Neural cell (in vitro differentiated cells): ENCODE data around the gene ANKS1B.

Experiments
- CTCF ChIP-seq: fragments of 450-650 bp; IDR thresholded peaks from 2 replicates; pipeline ENCODE4 v1.5.1; 2014; ENCODE audit warnings: antibody characterized with exemption, mild to moderate bottlenecking, moderate library complexity; ENCODE audit not compliant: poor library complexity, severe bottlenecking
- EP300 ChIP-seq: fragments of 450-650 bp; conservative IDR thresholded peaks from 2 replicates; pipeline ENCODE4 v1.6.1; 2014; ENCODE audit warnings: antibody characterized with exemption, mild to moderate bottlenecking, moderate library complexity; ENCODE audit not compliant: poor library complexity, severe bottlenecking
- POLR2AphosphoS5 ChIP-seq: IDR thresholded peaks from 2 replicates; pipeline ENCODE4 v1.6.1; 2012

DNA sequence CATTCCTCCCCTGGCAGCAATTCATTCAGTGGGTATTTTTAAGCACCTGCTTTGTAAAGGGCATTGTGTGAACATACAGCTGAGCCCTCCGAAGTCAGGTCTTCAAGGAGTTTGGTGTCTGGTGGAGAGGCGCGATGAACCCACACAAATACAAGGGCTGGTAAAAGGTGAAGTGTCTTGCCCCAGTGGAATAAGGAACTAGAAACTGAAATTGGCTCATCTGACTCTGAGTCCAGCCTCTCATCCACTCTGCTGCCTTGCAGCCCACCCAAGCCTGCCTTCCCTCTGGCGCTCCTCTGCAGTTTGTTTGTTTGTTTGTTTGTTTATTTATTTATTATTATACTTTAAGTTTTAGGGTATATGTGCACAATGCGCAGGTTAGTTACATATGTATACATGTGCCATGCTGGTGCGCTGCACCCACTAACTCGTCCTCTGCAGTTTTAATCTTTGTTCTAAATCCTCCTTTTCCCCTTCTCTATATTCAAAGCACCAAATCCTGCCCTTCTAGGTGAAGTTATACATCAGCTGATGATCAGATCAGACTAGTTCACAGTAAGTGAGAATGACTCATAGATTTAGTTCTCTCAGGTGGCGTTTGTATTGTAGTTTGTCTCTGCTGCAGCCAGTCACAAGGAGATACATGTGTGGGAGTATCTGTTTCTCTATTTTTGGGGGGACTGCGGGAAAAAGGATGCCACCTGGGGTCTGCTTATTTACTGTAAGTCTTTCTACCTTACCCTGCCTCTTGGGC lies 945.2 kb downstream of the ANKS1B start:
- TF ChIP-seq EP300, result no peak
- TF ChIP-seq CTCF, result no peak
- no peak for TF ChIP-seq POLR2AphosphoS5
